ENCODE results near the gene PRCD. TPM values are rescaled to one million over a fixed set of nuclear protein-coding genes. Genes with fewer than 3 reads are reported as not detected.

Gene PRCD
- total RNA-seq, 1 experiment from 2014 or later: 2.5 TPM

- Histone ChIP-seq H3K36me3 (ENCODE audit: low read depth, low read length) (no peaks in the 10 kb centered on the region), H3K27ac (ENCODE audit: low read length) (peak overlapping the region; percentile 97), H3K4me2 (ENCODE audit: low read length) (peak overlapping the region; percentile 74), H3K4me3 (ENCODE audit: low read length) (peak overlapping the region; percentile 22; the same call in 1 of the 2 replicates), H3K79me2 (ENCODE audit: low read length) (no peaks in the 10 kb centered on the region), H3K9me3 (ENCODE audit: low read length) (no peaks in the 10 kb centered on the region), H4K20me1 (ENCODE audit: low read length) (no peaks in the 10 kb centered on the region), H3K9me2 (replicated peaks; ENCODE audit: low read length) (no peaks in the 10 kb centered on the region), H3K4me1 (ENCODE audit: insufficient read depth, low read length) (peaks cover 35% of the 10 kb centered on the region), H3K27me3 (ENCODE audit: low read length) (no peaks in the 10 kb centered on the region), H2AFZ (ENCODE audit: low read length) (no peak overlapping the region), H3F3A (ENCODE audit: low read length, unreplicated experiment) (no peaks in the 10 kb centered on the region), H3K9ac (ENCODE audit: low read length) (peak overlapping the region; percentile 90)
- ChIA-PET CTCF (interaction anchor here (0.7 to 2.4 kb wide), 10 partner anchors 10 to 63 kb away, joined by 3 to 23 read pairs (median 6); partner anchors contain the start of gene ST6GALNAC2), POLR2A (ENCODE audit: unreplicated experiment) (interaction anchor here (1.4 kb wide), 1 partner anchor 10 kb away, joined by 5 read pairs; no protein-coding TSS in a partner anchor)
- intact Hi-C loops (cut with micrococcal nuclease): loop anchor here (1.0 kb wide), 1 partner anchor 24 kb away; no protein-coding TSS in a partner anchor
- no peak for TF ChIP-seq EZH2phosphoT487 (IDR thresholded peaks at IDR 0.05; ENCODE audit: borderline replicate concordance, low read length)
- TF ChIP-seq CTCF (conservative IDR thresholded peaks at IDR 0.05; ENCODE audit: low read depth, low read length): peak; percentile 90
- DNase-seq (peak; percentile 80), ATAC-seq (peak; percentile 61)
- BruUV-seq (replicated peaks): no TSS peak
Measured at GRCh38 chr17:76547183-76547641, 7.4 kb downstream of the PRCD start.

- H3K9me2 ChIP-seq (replicated peaks; ENCODE audit: low read length): no peaks in the 10 kb centered on the region
- H3K4me1 ChIP-seq (ENCODE audit: insufficient read depth, low read length): peaks cover 35% of the 10 kb centered on the region
- CTCF ChIA-PET: interaction anchor here (1.5 to 1.7 kb wide), 2 partner anchors 24 to 63 kb away, joined by 3 to 21 read pairs; no protein-coding TSS in a partner anchor
- no peaks in the 10 kb centered on the region for H3K9me3 ChIP-seq (ENCODE audit: low read length)
- BruUV-seq (replicated peaks): TSS peak; percentile 47
- no peaks in the 10 kb centered on the region for H3K27me3 ChIP-seq (ENCODE audit: low read length)
- H4K20me1 ChIP-seq (ENCODE audit: low read length): no peaks in the 10 kb centered on the region
- intact Hi-C loops (cut with micrococcal nuclease): loop anchor here (1.0 kb wide), 1 partner anchor 24 kb away; no protein-coding TSS in a partner anchor
- H2AFZ ChIP-seq (ENCODE audit: low read length): no peak overlapping the region
- peak overlapping the region; percentile 97 for H3K27ac ChIP-seq (ENCODE audit: low read length)
- TF ChIP-seq EZH2 (IDR thresholded peaks at IDR 0.05; ENCODE audit: low read length, unreplicated experiment): no peak
- no peak for TF ChIP-seq EZH2phosphoT487 (IDR thresholded peaks at IDR 0.05; ENCODE audit: borderline replicate concordance, low read length)
- no peak; the same call in 1 of the 2 replicates for TF ChIP-seq CTCF (conservative IDR thresholded peaks at IDR 0.05; ENCODE audit: low read depth, low read length)
- H3K36me3 ChIP-seq (ENCODE audit: low read depth, low read length): no peaks in the 10 kb centered on the region
- no peaks in the 10 kb centered on the region for H3K79me2 ChIP-seq (ENCODE audit: low read length)
- DNase-seq: no peak
- H3F3A ChIP-seq (ENCODE audit: low read length, unreplicated experiment): no peaks in the 10 kb centered on the region
- H3K4me3 ChIP-seq (ENCODE audit: low read length): no peak overlapping the region
- peak overlapping the region; percentile 90 for H3K9ac ChIP-seq (ENCODE audit: low read length)
- peak overlapping the region; percentile 74 for H3K4me2 ChIP-seq (ENCODE audit: low read length)
- POLR2A ChIA-PET (ENCODE audit: unreplicated experiment): no interaction called here
- no peak for ATAC-seq
Measured at GRCh38 chr17:76547642-76548202, 7.9 kb downstream of the PRCD start.

Data from PC-3 (cell line).